Erythroblast (primary cell): ENCODE data around the gene RBM19.

Experiments
- GATA1 ChIP-seq: IDR thresholded peaks from 2 replicates; pipeline ENCODE4 v1.6.1; 2011; ENCODE audit warnings: low read depth, mild to moderate bottlenecking, control low read depth, low read length, moderate library complexity
- POLR2A ChIP-seq: IDR thresholded peaks from 2 replicates; pipeline ENCODE4 v1.6.1; 2011; ENCODE audit warnings: mild to moderate bottlenecking, low read length

- TF ChIP-seq POLR2A, result no peak
- no peak for TF ChIP-seq GATA1
Measured at GRCh38 chr12:113983777-113984448, 17.8 kb upstream of the RBM19 start.
